ENCODE results near the gene TGFA.

Gene TGFA

GRCh38 chr2:70553584-70554337 is at the start of gene TGFA:
TGFA (minus strand) TSS chr2:70553826; CDS start chr2:70553767, 59 bp downstream.
- peak; percentile 52 for DNase-seq (ENCODE audit: low read depth)

- DNase-seq (ENCODE audit: low read depth) = no peak
Measured at GRCh38 chr2:70603066-70603465, 49.4 kb upstream of the TGFA start.

GRCh38 chr2:70598197-70598596 is 44.6 kb upstream of the TGFA start:
- no peak for DNase-seq (ENCODE audit: low read depth)

- DNase-seq (ENCODE audit: low read depth) = no peak
Measured at GRCh38 chr2:70596739-70597138, 43.1 kb upstream of the TGFA start.

- DNase-seq (ENCODE audit: low read depth) = no peak
Measured at GRCh38 chr2:70596293-70596692, 42.7 kb upstream of the TGFA start.

- no peak for DNase-seq (ENCODE audit: low read depth)
Measured at GRCh38 chr2:70583091-70583490, 29.5 kb upstream of the TGFA start.

GRCh38 chr2:70580352-70580751 is 26.7 kb upstream of the TGFA start:
- DNase-seq (ENCODE audit: low read depth) = no peak

GRCh38 chr2:70574618-70575017 is 21.0 kb upstream of the TGFA start:
- DNase-seq (ENCODE audit: low read depth) = no peak

- DNase-seq (ENCODE audit: low read depth) = no peak
Measured at GRCh38 chr2:70574109-70574508, 20.5 kb upstream of the TGFA start.

GRCh38 chr2:70570041-70570661 is 16.5 kb upstream of the TGFA start:
- DNase-seq (ENCODE audit: low read depth) = no peak

- no peak for DNase-seq (ENCODE audit: low read depth)
Measured at GRCh38 chr2:70569559-70569958, 15.9 kb upstream of the TGFA start.

- DNase-seq (ENCODE audit: low read depth) = no peak
Measured at GRCh38 chr2:70566906-70567305, 13.3 kb upstream of the TGFA start.

- no peak for DNase-seq (ENCODE audit: low read depth)
Measured at GRCh38 chr2:70566464-70566863, 12.8 kb upstream of the TGFA start.

GRCh38 chr2:70565039-70565731 is 11.6 kb upstream of the TGFA start:
- DNase-seq (ENCODE audit: low read depth) = no peak

GRCh38 chr2:70561893-70562292 is 8.3 kb upstream of the TGFA start:
- no peak for DNase-seq (ENCODE audit: low read depth)

- no peak for DNase-seq (ENCODE audit: low read depth)
Measured at GRCh38 chr2:70560442-70560841, 6.8 kb upstream of the TGFA start.

- no peak for DNase-seq (ENCODE audit: low read depth)
Measured at GRCh38 chr2:70560040-70560439, 6.4 kb upstream of the TGFA start.

- DNase-seq (ENCODE audit: low read depth) = no peak
Measured at GRCh38 chr2:70558195-70558808, 4.7 kb upstream of the TGFA start.

- no peak for DNase-seq (ENCODE audit: low read depth)
Measured at GRCh38 chr2:70557171-70557838, 3.7 kb upstream of the TGFA start.

GRCh38 chr2:70556608-70557007 is 3.0 kb upstream of the TGFA start:
- DNase-seq (ENCODE audit: low read depth) = no peak

- DNase-seq (ENCODE audit: low read depth) = no peak
Measured at GRCh38 chr2:70554338-70554892, 789 bp upstream of the TGFA start.

GRCh38 chr2:70553334-70553583 is 367 bp downstream of the TGFA start:
- no peak for DNase-seq (ENCODE audit: low read depth)

Data from activated T-cell treated with anti-CD3 and anti-CD28 coated beads for 1 hour (primary cell).